Neural progenitor cell (in vitro differentiated cells): ENCODE measurements around the gene ZXDC.

Experiments used
- EZH2 ChIP-seq: fragments of 200-600 bp; sonication (generic); IDR thresholded peaks from 2 replicates; pipeline ENCODE4 v1.6.1; 2017; ENCODE audit warnings: antibody characterized with exemption, mild to moderate bottlenecking, moderate library complexity
- EZH2phosphoT487 ChIP-seq: fragments of 200-600 bp; sonication (generic); IDR thresholded peaks from 2 replicates; pipeline ENCODE4 v1.6.1; 2017; ENCODE audit warnings: antibody characterized with exemption
- TF ChIP-seq, protein P1 (sequence below): fragments of 200-600 bp; sonication (generic); IDR thresholded peaks from 2 replicates; pipeline ENCODE4 v1.5.1; 2017; ENCODE audit warnings: antibody characterized with exemption, mild to moderate bottlenecking

DNA sequence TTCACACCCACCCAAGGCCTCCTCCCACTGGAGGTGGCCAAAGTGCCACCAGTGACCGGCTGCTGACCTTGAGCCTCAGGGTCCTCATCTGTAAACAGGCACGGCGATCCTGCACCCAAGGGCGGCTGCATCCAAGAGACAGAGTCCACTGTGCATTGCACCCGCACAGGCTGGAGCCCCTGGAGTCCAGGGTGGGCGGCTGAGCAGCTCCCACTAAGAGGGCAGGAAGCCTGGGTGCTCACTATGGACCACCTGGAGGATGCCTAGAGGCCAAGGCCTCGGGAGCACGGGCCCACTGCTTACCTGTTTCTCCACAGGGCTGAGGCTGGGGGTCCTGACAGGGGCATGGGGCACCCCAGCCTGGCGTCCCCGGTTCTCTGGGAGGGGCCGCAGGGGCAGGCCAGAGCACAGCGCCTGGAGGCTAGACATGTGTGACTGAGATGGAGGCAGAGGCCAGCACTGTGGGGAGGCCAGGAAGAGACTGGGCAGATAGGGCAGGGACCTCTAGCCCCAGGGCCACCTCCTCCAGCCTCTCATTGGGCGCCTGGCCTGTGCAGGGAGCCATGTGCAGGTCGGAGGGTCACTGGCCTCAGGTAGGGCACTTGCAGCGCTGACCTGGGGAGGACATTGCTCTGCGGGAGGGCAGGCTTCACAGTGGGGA, 41.7 kb upstream of the ZXDC start, which contains the start of gene UROC1:
- TF ChIP-seq, protein P1, sequence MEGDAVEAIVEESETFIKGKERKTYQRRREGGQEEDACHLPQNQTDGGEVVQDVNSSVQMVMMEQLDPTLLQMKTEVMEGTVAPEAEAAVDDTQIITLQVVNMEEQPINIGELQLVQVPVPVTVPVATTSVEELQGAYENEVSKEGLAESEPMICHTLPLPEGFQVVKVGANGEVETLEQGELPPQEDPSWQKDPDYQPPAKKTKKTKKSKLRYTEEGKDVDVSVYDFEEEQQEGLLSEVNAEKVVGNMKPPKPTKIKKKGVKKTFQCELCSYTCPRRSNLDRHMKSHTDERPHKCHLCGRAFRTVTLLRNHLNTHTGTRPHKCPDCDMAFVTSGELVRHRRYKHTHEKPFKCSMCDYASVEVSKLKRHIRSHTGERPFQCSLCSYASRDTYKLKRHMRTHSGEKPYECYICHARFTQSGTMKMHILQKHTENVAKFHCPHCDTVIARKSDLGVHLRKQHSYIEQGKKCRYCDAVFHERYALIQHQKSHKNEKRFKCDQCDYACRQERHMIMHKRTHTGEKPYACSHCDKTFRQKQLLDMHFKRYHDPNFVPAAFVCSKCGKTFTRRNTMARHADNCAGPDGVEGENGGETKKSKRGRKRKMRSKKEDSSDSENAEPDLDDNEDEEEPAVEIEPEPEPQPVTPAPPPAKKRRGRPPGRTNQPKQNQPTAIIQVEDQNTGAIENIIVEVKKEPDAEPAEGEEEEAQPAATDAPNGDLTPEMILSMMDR = no peak
- TF ChIP-seq EZH2 = no peak
- TF ChIP-seq EZH2phosphoT487 = no peak
